Activated T-cell treated with anti-CD3 and anti-CD28 coated beads, Interleukin-2, amount 50 U/mL, for 1 hour (primary cell): Measurements from ENCODE around the gene CCDC92B.

Source experiments
- DNase-seq: peaks from one replicate; pipeline ENCODE4 v3.0.0-alpha.2; 2020

CCDC92B gene

DNA sequence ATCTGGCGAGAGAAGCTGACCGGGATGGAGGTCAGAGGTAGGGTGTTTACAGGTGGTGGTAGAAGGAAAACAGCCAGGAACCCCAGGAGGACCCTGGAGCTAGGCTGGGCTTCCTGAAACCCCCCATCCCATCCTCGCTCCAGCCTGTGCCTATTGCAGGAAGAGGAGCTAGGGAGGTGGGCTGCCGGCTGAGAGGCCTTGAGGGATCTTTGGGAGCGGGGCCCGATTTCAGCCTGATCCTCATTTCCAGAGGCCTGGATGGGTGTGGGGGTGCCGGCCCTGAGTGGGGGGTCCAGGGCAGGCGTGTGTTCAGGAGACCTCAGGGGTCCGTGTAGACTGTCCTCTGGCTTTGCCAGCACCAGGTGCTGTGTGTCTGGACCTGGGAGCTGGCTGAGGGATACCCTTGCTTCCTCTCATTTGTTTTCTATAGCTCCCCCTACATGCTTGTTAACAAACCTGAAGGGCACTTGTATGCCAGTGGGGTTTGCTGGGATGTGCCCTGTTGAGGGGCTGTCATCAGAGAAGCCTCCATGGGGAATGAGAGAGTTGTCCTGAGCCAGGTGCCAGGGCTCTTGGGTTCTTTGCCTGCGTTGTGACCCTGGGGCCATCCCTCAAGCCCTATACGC lies 27.9 kb upstream of the CCDC92B start:
- DNase-seq = no peak

GRCh38 chr17:2776589-2777241 lies 27.3 kb upstream of the CCDC92B start:
- DNase-seq = peak; percentile 29

- DNase-seq = no peak
Measured at GRCh38 chr17:2775206-2775605, 25.8 kb upstream of the CCDC92B start.

- no peak for DNase-seq
Measured at GRCh38 chr17:2770129-2770528, 20.7 kb upstream of the CCDC92B start.

GRCh38 chr17:2758870-2759269 lies 9.4 kb upstream of the CCDC92B start:
- DNase-seq = no peak

- no peak for DNase-seq
Measured at GRCh38 chr17:2755891-2756724, 6.7 kb upstream of the CCDC92B start.

- no peak for DNase-seq
Measured at GRCh38 chr17:2751491-2751890, 2.0 kb upstream of the CCDC92B start.

- DNase-seq = no peak
Measured at GRCh38 chr17:2750721-2751120, 1.3 kb upstream of the CCDC92B start.

- DNase-seq = peak; percentile 83
Measured at GRCh38 chr17:2749784-2750181, 331 bp upstream of the CCDC92B start.

DNA sequence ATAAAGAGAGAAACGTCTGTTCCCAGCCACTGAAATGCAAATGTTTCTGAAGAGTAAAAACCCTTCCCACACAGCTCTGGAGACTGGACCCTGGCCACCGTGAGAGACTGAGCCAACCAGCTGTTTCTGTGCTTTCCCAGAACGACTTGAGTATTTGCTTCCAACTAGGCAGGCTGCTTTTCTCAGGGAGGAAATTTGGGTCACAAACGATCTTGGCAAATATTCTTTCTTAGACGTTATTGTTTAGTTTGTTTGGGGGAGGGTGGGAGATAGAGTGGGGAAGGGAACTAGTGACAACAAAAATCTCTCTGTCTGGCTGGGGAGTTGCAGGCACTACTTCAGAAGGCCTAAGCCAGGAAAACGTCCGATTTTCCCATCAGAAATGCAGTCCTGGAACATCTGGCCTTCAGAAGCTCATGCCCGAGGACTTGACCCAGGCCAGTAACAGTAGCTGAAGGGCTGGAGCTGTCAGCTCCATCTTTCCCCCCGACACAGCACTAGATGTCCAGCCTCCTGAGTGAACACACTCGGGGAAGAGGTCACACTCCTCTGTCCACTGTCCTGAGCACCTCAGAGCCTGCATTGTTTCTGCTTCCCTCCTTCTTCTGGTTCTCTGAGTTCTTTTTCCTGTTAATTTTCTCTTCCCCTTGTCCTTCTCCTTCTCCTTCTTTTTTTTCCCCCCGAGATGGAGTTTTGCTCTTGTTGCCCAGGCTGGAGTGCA lies 4.0 kb downstream of the CCDC92B start:
- DNase-seq = no peak

GRCh38 chr17:2737693-2738092 lies 11.8 kb downstream of the CCDC92B start:
- no peak for DNase-seq

GRCh38 chr17:2736956-2737355 lies 12.5 kb downstream of the CCDC92B start:
- DNase-seq = no peak

DNA sequence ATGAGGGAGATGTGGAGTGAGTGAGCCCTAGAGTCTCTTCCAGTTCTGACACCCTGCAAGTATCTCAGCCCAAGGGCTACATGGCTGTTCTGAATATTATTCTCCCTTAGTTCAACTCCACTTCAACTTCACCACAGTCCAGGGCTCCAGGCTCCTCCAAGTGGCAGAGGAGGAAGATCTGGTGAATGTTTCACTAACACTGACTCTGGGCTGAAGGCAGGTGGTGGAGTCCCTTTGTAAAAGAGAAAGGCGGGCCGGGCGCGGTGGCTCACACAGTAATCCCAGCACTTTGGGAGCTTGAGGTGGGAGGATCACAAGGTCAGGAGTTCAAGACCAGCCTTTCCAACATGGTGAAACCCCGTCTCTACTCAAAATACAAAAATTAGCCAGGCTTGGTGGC lies 13.6 kb downstream of the CCDC92B start:
- no peak for DNase-seq

GRCh38 chr17:2734939-2735338 lies 14.5 kb downstream of the CCDC92B start:
- DNase-seq = no peak

GRCh38 chr17:2731807-2732206 lies 17.6 kb downstream of the CCDC92B start:
- no peak for DNase-seq

DNA sequence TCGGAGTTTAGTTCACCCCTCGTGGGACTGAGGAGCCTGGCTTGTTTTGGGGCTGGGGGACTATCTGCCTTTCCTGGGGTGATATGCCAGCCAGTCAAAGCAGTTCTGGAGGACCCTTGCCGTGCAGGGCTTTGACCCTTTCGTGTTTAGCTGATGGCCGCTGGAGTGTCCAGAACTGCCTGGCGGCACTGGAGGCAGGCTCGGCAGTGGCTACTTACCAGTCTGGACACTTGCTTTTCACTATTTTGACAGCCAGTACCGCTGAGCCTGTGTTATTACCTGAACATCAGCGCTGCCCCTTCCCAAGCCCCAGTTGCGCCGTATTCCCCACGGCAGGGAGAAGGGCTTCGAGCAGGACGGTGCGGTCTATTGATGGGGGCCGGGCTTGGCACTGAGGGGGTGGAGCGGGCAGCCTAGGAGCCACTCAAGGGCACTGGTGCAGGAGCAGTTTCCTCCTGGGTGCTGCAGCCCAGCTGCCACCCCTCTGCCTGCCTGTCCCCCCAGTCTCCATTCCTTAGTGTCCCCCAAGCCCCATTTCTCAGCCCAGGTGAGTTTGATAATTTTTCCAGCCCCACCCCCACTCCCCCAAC lies 18.6 kb downstream of the CCDC92B start:
- no peak for DNase-seq

DNA sequence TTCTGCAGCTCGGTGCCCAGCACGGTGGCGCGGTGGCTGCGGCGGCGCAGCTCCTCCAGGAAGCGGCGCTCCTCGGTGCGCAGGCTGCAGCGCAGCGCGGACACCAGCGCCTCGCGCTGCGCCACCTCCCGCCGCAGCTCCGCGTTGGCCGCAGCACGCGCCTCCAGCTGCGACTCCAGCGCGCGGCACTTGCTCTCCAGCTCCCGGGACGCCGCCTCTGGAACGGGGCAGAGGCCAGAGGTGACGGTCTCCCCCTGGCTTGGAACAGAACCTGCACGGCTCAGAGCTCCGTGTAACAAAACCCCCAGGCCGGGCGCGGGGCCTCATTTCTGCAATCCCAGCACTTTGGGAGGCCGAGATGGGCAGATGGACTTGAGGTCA lies 24.7 kb downstream of the CCDC92B start:
- peak; percentile 57 for DNase-seq

DNA sequence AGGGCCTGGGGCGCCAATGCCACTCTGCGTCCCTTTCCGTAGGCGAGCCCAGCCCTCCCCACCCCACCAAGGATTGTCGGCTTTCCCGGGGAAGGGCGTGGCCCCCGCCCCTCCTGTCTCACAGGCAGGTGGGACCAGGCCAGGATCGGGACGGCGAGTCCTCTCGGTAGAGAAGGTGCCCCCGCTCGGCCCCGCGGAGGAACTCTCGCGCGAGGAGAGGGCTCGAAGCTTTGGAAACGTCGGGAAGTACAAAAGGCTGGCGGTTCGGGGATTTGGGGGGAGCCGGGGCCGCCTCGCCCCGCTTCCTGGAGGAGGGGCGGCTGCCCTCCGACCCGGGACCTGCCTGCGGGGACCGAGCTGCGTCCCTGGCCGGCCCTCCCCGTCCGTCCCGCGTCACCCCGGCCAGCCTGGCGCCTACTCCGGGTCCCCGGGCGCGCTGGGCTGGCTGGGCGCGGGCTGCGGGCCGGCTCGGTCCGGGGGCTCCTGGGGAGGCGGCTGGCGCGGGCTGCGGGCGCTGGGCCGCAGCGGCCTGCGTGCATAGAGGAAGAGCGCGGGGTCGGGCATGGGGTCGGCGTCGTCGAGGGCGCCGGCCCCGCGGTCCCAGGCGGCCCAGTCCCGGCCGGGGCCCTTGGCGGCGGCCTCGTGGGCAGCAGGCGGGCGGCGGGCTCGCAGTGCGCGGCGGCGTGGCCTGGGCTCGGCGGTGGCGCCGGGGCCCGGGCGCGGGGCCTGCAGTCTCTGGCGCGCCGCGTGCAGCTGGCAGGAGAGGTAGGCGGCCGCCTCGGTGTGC lies 25.3 kb downstream of the CCDC92B start:
- no peak for DNase-seq

DNA sequence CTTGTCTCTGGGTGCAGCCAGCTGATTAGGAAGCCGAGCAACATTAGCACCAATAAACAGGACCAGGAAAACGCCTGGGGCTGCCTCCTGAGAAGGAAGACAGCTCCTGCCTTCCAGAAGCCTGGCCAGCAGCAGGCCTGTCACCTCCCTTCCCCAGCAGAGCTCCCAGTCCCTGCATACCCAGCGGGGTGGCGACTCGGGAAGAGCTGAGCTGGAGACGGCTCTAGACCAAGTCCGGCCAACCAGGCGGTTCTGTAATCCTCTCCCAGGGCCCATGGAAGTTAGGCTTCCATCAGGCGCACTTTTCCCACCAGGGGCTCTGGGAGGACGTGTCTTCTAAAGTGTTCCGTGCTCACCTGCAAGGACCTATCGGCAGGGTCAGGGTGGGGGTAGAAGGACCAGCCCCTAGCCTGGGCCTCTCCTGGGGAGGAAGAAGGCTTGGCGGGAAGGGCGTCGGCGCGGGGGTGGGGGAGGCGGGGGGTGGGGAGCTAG lies 25.9 kb downstream of the CCDC92B start:
- DNase-seq = no peak

DNA sequence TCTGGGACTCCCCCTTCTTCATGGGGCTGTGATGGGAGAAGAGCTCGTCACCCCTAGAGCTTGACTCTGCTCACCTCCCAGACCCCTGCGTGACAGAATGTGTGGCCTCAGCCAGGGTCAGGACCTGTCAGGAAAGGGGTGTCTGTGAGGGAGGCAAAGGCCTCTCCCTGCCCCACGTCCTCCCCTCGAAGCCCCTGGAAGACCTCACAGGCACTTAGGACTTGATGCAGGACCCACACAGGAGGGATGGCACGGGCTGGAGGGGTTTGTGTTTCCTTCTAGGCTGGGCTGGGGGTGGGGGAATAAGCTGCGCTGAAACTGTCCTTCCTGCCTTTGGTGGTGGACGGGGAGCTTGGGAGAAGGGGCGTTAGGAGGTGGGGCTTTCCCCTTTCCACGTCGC lies 26.8 kb downstream of the CCDC92B start:
- no peak for DNase-seq

- no peak for DNase-seq
Measured at GRCh38 chr17:2721603-2722002, 27.8 kb downstream of the CCDC92B start.

DNA sequence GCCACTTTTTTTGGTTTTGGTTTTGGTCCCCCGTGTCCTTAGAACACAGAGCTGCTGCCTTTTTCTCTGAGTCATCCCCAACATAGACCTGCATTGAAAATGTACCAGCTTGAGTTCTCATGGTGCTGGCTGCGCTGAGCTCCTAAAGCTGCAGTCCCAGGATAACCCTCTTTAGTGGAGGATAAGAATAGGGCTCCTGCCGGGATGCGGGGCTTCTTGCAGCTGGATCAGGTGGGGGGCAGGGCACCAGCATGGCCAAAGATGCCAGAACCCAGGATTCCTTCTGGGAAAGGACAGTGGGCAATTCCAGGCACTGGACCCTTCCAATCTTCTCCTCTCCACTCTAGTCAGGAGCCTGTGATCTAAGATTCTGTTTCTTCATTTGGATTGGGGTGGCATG lies 29.6 kb downstream of the CCDC92B start:
- no peak for DNase-seq
